Kidney (tissue), 14 donors: Measurements from ENCODE around the gene SRPK2. TPM values are rescaled to one million over a fixed set of nuclear protein-coding genes. Genes with fewer than 3 reads are reported as not detected.

ENCODE experiments used
- DNase-seq, 5 donors: peaks; one replicate each; pipeline ENCODE4 v3.0.0-alpha.2; 2013 to 2020
- FAIRE-seq: peaks from 2 replicates; lab custom pipeline; 2012; peaks lifted over from hg19 to GRCh38; lab: Jason Lieb, UNC
- H3K27ac ChIP-seq, 2 donors: one replicate each; pipeline ENCODE4 v1.7.0; 2013; ENCODE audit warnings: low read depth in 2 of 2, low read length in 2 of 2, inconsistent platforms in 1 of 2
- H3K27me3 ChIP-seq: one replicate; pipeline ENCODE4 v1.7.1; 2013; ENCODE audit warnings: low read length, inconsistent platforms; ENCODE audit not compliant: control insufficient read depth, insufficient read depth
- H3K36me3 ChIP-seq, 3 donors: one replicate each; pipeline versions ENCODE4 v1.7.0 to v1.7.1; 2013; ENCODE audit warnings: low read length in 3 of 3, control low read depth in 1 of 3, inconsistent platforms in 1 of 3; ENCODE audit not compliant: insufficient read depth in 3 of 3, control insufficient read depth in 2 of 3
- H3K4me1 ChIP-seq, 3 donors: one replicate each; pipeline versions ENCODE4 v1.7.0 to v1.7.1; 2013; ENCODE audit warnings: low read length in 3 of 3, inconsistent platforms in 1 of 3, low read depth in 1 of 3; ENCODE audit not compliant: control insufficient read depth in 2 of 3, insufficient read depth in 2 of 3
- H3K4me3 ChIP-seq, 3 donors: one replicate each; pipeline versions ENCODE4 v1.7.0 to v1.8.1; 2013; ENCODE audit warnings: low read length in 3 of 3, control low read depth in 1 of 3, inconsistent platforms in 1 of 3
- H3K9ac ChIP-seq, 3 donors: one replicate each; pipeline versions ENCODE4 v1.7.0 to v1.7.1; 2013; ENCODE audit warnings: low read length in 3 of 3, control low read depth in 1 of 3, inconsistent platforms in 1 of 3
- H3K9me3 ChIP-seq, 3 donors: one replicate each; pipeline versions ENCODE4 v1.7.0 to v1.7.1; 2013; ENCODE audit warnings: low read length in 3 of 3, control low read depth in 1 of 3, inconsistent platforms in 1 of 3; ENCODE audit not compliant: control insufficient read depth in 2 of 3, insufficient read depth in 1 of 3
- CTCF ChIP-seq: IDR thresholded peaks from 3 replicates; pipeline ENCODE4 v1.5.1; 2012; ENCODE audit warnings: mild to moderate bottlenecking, moderate library complexity, borderline replicate concordance; ENCODE audit not compliant: insufficient read depth; ENCODE audit errors: extremely low read depth
- intact Hi-C: fragments of 100-400 bp; cut with DNase I; formaldehyde crosslinking; loops from one replicate; pipeline ENCODE4 v1.11.1; 2022
- polyA plus RNA-seq: library from polyadenylated mRNA; stranded (reverse); fragments of 350-450 nt; fragmentation: Illumina TruSeq; extraction: RNeasy Lipid Tissue Mini Kit (QIAGEN cat#74804); gene quantifications from one replicate; pipeline ENCODE4 v1.2.3, GENCODE V29; 2014; ENCODE audit warnings: low read depth, low replicate concordance; ENCODE audit not compliant: insufficient read depth
- total RNA-seq: library from RNA; stranded (reverse); fragmentation: NEBNext Ultra II Directional; extraction: Animal tissue kit (Norgen Biotek cat#: 25700); gene quantifications from one replicate; pipeline ENCODE4 v1.2.1, GENCODE V29; 2021
- donor health status: control.
- donor health status: control.
- donor health status: control.
- donor health status: control.
- donor health status: control.
- donor health status: DM: yes; HTN: yes; CAD: no.
- donor health status: Normal renal cell carcinoma (clear cell type).

The SRPK2 gene
- total and polyA plus RNA-seq, 2 donors from 2014 or later, result 9.9 to 43.1 TPM

- FAIRE-seq (no peak), DNase-seq (no peak)
- H3K9me3 ChIP-seq, result no peaks in the 10 kb centered on the region
- peaks cover 0 to 9% (median 9%) of the 10 kb centered on the region in 3 donors for H3K36me3 ChIP-seq
- no peak overlapping the region for H3K4me3 ChIP-seq
- no peak overlapping the region for H3K27ac ChIP-seq
- H3K27me3 ChIP-seq, result no peaks in the 10 kb centered on the region
- no peaks in the 10 kb centered on the region for H3K4me1 ChIP-seq
- no peak for TF ChIP-seq CTCF
- intact Hi-C loops, result no loop called here
- no peak overlapping the region for H3K9ac ChIP-seq
These were observed 263.0 kb downstream of the SRPK2 start for GRCh38 chr7:105125745-105126144.

GRCh38 chr7:105122619-105123018 lies 266.1 kb downstream of the SRPK2 start:
- intact Hi-C loops, result no loop called here
- Histone ChIP-seq H3K9me3 (no peaks in the 10 kb centered on the region), H3K4me3 (no peak overlapping the region), H3K27ac (no peak overlapping the region), H3K36me3 (peaks cover 0 to 15% (median 12%) of the 10 kb centered on the region in 3 donors), H3K4me1 (peaks cover 0 to 3% (median 0%) of the 10 kb centered on the region in 3 donors), H3K27me3 (no peaks in the 10 kb centered on the region), H3K9ac (no peak overlapping the region)
- FAIRE-seq (no peak), DNase-seq (no peak)
- TF ChIP-seq CTCF, result no peak

- no peak for TF ChIP-seq CTCF
- FAIRE-seq, result no peak
- no peak overlapping the region for H3K9ac ChIP-seq
- no peak overlapping the region for H3K27ac ChIP-seq
- no peaks in the 10 kb centered on the region for H3K27me3 ChIP-seq
- H3K36me3 ChIP-seq, result peaks cover 0 to 23% (median 11%) of the 10 kb centered on the region in 3 donors
- H3K9me3 ChIP-seq, result no peaks in the 10 kb centered on the region
- no peak for DNase-seq
- no peak overlapping the region for H3K4me3 ChIP-seq
- intact Hi-C loops, result no loop called here
- peaks cover 0 to 3% (median 0%) of the 10 kb centered on the region in 3 donors for H3K4me1 ChIP-seq
These were observed 269.8 kb downstream of the SRPK2 start for GRCh38 chr7:105118612-105119600.
